ENCODE results near the gene OGFOD3.
"Not testable (repeated sequence)": the region's sequence is repeated elsewhere in the genome, so short reads cannot be mapped to it uniquely, and the experiment has no call there.

The OGFOD3 gene

GRCh38 chr17:82418001-82418986 lies at the start of gene OGFOD3, which contains the start of gene HEXD:
TSS of gene OGFOD3 (minus strand) at chr17:82418586. CDS start at chr17:82418485, 101 bp downstream.
TSS of gene HEXD (plus strand) at chr17:82418347. CDS start at chr17:82419800, 1,453 bp downstream.
- peak; percentile 55 to 79 (median 74) for DNase-seq (ENCODE audit: low read depth in 3 of 3, low spot score in 1 of 3)

GRCh38 chr17:82465023-82465603 lies 46.7 kb upstream of the OGFOD3 start:
- no peak for DNase-seq (ENCODE audit: low read depth in 3 of 3, low spot score in 1 of 3)

GRCh38 chr17:82464567-82464929 lies 46.2 kb upstream of the OGFOD3 start:
- no peak for DNase-seq (ENCODE audit: low read depth in 3 of 3, low spot score in 1 of 3)

GRCh38 chr17:82463925-82464566 lies 45.7 kb upstream of the OGFOD3 start:
- DNase-seq (ENCODE audit: low read depth in 3 of 3, low spot score in 1 of 3): no peak

GRCh38 chr17:82463391-82463790 lies 45.0 kb upstream of the OGFOD3 start:
- DNase-seq (ENCODE audit: low read depth in 3 of 3, low spot score in 1 of 3): no peak

- DNase-seq (ENCODE audit: low read depth in 3 of 3, low spot score in 1 of 3): no peak
Observed at GRCh38 chr17:82461827-82462524, 43.6 kb upstream of the OGFOD3 start.

- DNase-seq (ENCODE audit: low read depth in 3 of 3, low spot score in 1 of 3): not testable (repeated sequence)
Observed at GRCh38 chr17:82459936-82460335, 41.5 kb upstream of the OGFOD3 start.

GRCh38 chr17:82458885-82459424 lies 40.6 kb upstream of the OGFOD3 start:
- DNase-seq (ENCODE audit: low read depth in 3 of 3, low spot score in 1 of 3): no peak

GRCh38 chr17:82458179-82458884 lies 39.9 kb upstream of the OGFOD3 start, which contains the start of gene NARF:
TSS of gene NARF (plus strand) at chr17:82458741. CDS start at chr17:82458804, 63 bp downstream.
- DNase-seq (ENCODE audit: low read depth in 3 of 3, low spot score in 1 of 3): peak; percentile 84 to 92 (median 91)

- DNase-seq (ENCODE audit: low read depth in 3 of 3, low spot score in 1 of 3): no peak
Observed at GRCh38 chr17:82457929-82458178, 39.5 kb upstream of the OGFOD3 start.

- no peak for DNase-seq (ENCODE audit: low read depth in 3 of 3, low spot score in 1 of 3)
Observed at GRCh38 chr17:82457073-82457928, 38.9 kb upstream of the OGFOD3 start.

GRCh38 chr17:82453706-82454105 lies 35.3 kb upstream of the OGFOD3 start:
- not testable (repeated sequence) for DNase-seq (ENCODE audit: low read depth in 3 of 3, low spot score in 1 of 3)

GRCh38 chr17:82453151-82453550 lies 34.8 kb upstream of the OGFOD3 start:
- DNase-seq (ENCODE audit: low read depth in 3 of 3, low spot score in 1 of 3): not testable (repeated sequence)

- no peak for DNase-seq (ENCODE audit: low read depth in 3 of 3, low spot score in 1 of 3)
Observed at GRCh38 chr17:82452162-82452561, 33.8 kb upstream of the OGFOD3 start.

GRCh38 chr17:82450357-82451106 lies 32.1 kb upstream of the OGFOD3 start, which contains the start of gene CYBC1:
TSS of gene CYBC1 (minus strand) at chr17:82450752. CDS start at chr17:82449254, 1,498 bp downstream.
- peak; percentile 84 to 95 (median 89) for DNase-seq (ENCODE audit: low read depth in 3 of 3, low spot score in 1 of 3)

GRCh38 chr17:82449883-82450356 lies 31.5 kb upstream of the OGFOD3 start:
- peak in 1 of 3 donors; percentile 25 for DNase-seq (ENCODE audit: low read depth in 3 of 3, low spot score in 1 of 3)

- peak; percentile 24 to 38 (median 32) for DNase-seq (ENCODE audit: low read depth in 3 of 3, low spot score in 1 of 3)
Observed at GRCh38 chr17:82449131-82449882, 30.9 kb upstream of the OGFOD3 start.

- no peak for DNase-seq (ENCODE audit: low read depth in 3 of 3, low spot score in 1 of 3)
Observed at GRCh38 chr17:82447876-82448275, 29.5 kb upstream of the OGFOD3 start.

Measured in stimulated activated CD4-positive, alpha-beta T cell treated with anti-CD3 and anti-CD28 coated beads, TNF-alpha, amount 100 ng/mL, for 1 hour (primary cell).